ENCODE results near the gene STARD13. TPM values are rescaled to one million over a fixed set of nuclear protein-coding genes. Genes with fewer than 3 reads are reported as not detected.

The STARD13 gene
- total and polyA plus RNA-seq, 2 donors (not counting 1 experiment from before 2014, with no cell fraction given) = 0.06 to 0.22 TPM

- POLR2A ChIA-PET = no interaction called here
- no peak overlapping the region for H3K9ac ChIP-seq (ENCODE audit: low read length)
Measured at GRCh38 chr13:33205224-33205623, 80.3 kb downstream of the STARD13 start.

More at GRCh38 chr13:33205224-33205623, 80.3 kb downstream of the STARD13 start:
- intact Hi-C loops (cut with micrococcal nuclease) = no loop called here
- WGBS (ENCODE audit: insufficient coverage) = no CpG with 5 or more reads among the region's 4 CpGs
- no peaks in the 10 kb centered on the region for H4K20me1 ChIP-seq (ENCODE audit: control insufficient read depth, insufficient read depth, low read length, poor library complexity, severe bottlenecking)
- no peak overlapping the region for H3K4me2 ChIP-seq (replicated peaks; ENCODE audit: low read depth, low read length, poor library complexity, severe bottlenecking)
- Mint-ChIP-seq H3K4me3 (no peak overlapping the region), H3K27ac (no peak overlapping the region), H3K9me3 (ENCODE audit: insufficient read depth) (no peaks in the 10 kb centered on the region), H3K27me3 (peaks cover 17% of the 10 kb centered on the region), H3K4me1 (peaks cover 18% of the 10 kb centered on the region)
- DNase-seq = no peak
- H3K27me3 ChIP-seq (replicated peaks in 1 of 4; ENCODE audit: control extremely low read depth in 1 of 4, control insufficient read depth in 3 of 4, insufficient read depth in 4 of 4, low read length in 3 of 4) = peaks cover 0 to 3% (median 0%) of the 10 kb centered on the region in 4 experiments
- no peaks in the 10 kb centered on the region for H3K36me3 ChIP-seq (replicated peaks in 1 of 2; ENCODE audit: control extremely low read depth in 1 of 2, control insufficient read depth in 1 of 2, extremely low read depth in 1 of 2, insufficient read depth in 2 of 2, low read length in 1 of 2)
- no peak overlapping the region for H3K27ac ChIP-seq (ENCODE audit: low read length in 2 of 2)
- ATAC-seq (ENCODE audit: low read depth) = no peak
- no peak overlapping the region for H2AFZ ChIP-seq (ENCODE audit: insufficient read depth, low read depth, low read length, poor library complexity, severe bottlenecking)
- CTCF ChIA-PET = no interaction called here
- no peaks in the 10 kb centered on the region for H3K9me3 ChIP-seq (ENCODE audit: control extremely low read depth in 1 of 3, control insufficient read depth in 2 of 3, insufficient read depth in 1 of 3, low read length in 2 of 3)
- H3K4me3 ChIP-seq (ENCODE audit: control extremely low read depth in 1 of 5, extremely low read depth in 1 of 5, insufficient read depth in 1 of 5, low read depth in 2 of 5, low read length in 4 of 5) = no peak overlapping the region
- no peak for TF ChIP-seq CTCF (IDR thresholded peaks at IDR 0.05)
- TF ChIP-seq EZH2 (IDR thresholded peaks at IDR 0.05; ENCODE audit: borderline replicate concordance, insufficient read depth, low read depth, low read length, poor library complexity, severe bottlenecking) = no peak
- peaks cover 8 to 11% of the 10 kb centered on the region in 2 donors for H3K4me1 ChIP-seq (ENCODE audit: control insufficient read depth in 2 of 2, insufficient read depth in 2 of 2, low read length in 2 of 2)
- H3K79me2 ChIP-seq (ENCODE audit: control insufficient read depth, insufficient read depth, low read length) = no peaks in the 10 kb centered on the region

All from B cell (primary cell).